ENCODE measurements around the gene COL8A2.

Gene COL8A2

DNA sequence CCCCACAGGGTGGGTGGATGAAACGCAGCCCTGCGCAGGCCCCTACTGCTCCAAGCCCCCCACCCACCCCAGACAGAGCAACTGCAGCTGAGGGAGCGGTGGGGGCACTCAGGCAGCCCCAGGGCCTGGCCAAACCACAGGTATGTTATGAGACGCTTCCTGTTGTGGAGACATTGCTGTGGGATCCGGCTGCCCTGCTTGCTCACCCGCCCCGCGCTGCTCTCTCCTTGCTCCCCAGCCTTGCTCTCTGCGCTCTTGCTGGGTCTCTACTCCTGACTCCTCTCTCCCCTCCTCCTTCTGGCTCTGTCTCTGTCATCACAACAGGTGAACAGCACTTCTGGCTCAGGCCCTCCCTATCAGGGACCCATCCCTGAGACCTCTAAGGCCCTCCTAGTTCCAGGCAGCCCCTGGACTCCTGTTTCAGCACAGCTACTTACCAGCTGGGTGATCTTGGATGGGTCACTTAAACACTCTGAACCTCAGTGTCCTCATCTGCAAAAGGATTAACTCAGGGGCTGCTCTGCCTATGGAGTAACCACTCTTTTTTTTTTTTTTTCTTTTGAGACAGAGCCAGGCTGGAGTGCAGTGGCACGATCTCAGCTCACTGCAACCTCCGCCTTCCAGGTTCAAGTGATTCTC is 15.9 kb downstream of the COL8A2 start:
- peak; percentile 33 for DNase-seq

DNA sequence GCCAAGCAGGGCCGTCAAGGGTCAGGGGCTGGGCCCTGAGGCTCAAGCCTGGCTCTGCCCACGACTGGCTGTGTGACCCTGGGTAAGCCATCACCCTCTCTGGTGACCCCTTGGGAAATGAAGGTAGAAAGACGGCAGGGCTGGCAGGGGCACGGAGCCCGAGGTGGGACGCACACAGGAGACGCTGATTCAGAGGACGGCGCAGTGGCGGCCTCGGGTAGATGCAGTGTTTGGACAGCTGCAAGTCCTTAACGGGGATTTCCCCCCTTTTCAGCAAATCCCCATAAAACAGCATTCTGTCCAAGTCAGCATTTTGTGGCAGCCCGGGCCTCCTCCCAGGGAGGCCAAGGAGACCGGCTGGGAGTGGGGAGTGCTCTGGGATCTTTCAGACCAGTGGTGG is 16.7 kb downstream of the COL8A2 start:
- no peak for DNase-seq

GRCh38 chr1:36107394-36107793 is 17.6 kb downstream of the COL8A2 start:
- DNase-seq: no peak

DNA sequence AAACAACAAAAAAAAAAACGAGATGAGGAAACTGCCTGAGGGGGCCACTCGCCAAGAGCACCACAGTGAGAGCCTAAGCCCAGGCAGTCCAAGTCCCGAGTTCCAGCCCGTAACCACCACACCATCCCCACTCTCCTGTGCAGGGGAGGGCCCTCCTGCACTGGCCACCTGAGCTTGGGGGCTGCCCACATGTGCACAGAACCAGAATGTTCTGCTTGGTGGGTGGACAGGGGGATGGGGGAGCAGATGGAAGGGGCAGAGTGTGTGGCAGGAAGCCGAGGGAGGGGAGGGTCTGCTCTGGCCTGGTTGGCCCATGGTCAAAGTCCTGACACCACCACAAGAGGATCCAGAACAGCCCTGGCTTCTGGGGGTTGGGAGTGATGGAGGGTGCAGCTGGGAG is 18.8 kb downstream of the COL8A2 start:
- no peak for DNase-seq

GRCh38 chr1:36101546-36101945 is 23.5 kb downstream of the COL8A2 start:
- no peak for DNase-seq

- DNase-seq: no peak
Observed at GRCh38 chr1:36100376-36100775, 24.6 kb downstream of the COL8A2 start.

GRCh38 chr1:36099681-36100341 is 25.2 kb downstream of the COL8A2 start:
- peak; percentile 61 for DNase-seq

DNA sequence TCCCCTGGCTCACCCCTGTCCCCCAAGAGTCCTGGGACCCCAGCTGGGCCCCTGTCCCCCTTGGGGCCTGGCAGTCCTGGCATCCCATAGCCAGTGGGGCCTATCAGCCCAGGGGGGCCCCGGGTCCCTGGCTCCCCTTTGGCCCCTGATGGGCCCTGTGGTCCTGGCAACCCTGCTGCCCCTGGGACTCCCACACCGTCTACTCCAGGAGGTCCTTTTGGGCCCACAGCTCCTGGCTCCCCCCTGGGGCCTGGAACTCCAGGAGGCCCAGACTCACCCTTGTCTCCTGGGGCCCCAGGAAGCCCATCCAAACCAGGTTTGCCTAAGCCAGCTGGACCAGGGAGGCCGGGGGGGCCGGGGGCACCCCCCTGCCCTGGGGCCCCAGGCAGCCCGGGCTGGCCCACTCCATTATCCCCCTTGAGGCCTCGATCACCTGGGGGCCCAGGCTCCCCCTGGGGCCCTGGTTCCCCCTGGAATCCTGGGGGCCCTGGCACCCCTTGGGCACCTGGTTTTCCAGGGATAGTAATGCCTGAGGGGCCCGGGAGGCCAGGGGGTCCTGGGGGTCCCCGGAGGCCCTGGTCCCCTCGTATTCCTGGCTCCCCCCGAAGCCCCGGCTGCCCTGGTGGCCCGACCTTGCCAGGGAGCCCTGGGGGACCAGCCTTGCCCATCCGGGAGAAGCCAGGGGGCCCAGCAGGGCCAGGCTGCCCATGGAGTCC is 26.2 kb downstream of the COL8A2 start:
- no peak for DNase-seq

DNA sequence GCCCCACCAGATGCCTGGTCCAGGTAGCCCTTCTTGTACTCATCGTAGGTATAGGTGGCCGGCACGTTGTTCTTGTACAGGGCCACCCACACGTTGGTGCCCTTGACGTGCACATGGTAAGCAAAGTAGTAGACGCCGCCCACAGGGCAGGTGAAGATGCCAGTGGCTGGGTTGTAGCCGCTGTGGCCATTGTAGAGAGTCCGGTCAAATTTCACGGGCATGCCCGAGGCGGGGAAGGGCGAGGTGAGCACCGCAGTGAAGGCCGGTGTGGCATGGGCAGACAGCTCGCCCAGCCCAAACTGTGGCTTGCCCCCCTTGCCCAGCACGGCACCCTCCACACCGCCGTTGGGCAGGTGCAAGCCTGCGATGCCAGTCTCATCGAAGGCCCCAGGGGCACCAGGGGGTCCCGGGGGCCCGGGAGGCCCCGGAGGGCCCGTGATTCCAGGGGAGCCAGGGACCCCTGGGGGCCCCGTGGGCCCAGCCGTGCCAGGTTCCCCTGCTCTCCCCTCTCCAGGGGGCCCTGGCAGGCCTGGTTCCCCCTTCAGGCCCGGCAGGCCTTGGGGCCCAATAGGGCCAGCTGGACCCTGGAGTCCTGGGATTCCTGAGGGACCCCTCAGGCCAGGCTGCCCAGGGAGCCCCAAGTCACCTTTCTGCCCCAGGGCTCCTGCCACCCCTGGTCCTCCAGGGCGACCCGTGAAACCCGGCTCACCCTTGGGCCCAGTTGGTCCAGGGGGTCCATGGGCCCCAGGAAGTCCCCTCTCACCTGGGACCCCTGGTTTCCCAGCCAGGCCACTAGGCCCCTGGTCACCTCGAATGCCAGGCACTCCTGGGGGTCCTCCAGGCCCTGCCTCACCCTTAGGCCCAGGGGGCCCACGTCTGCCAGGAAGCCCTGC is 27.1 kb downstream of the COL8A2 start:
- no peak for DNase-seq

- DNase-seq: no peak
Observed at GRCh38 chr1:36096500-36097432, 28.3 kb downstream of the COL8A2 start.

DNA sequence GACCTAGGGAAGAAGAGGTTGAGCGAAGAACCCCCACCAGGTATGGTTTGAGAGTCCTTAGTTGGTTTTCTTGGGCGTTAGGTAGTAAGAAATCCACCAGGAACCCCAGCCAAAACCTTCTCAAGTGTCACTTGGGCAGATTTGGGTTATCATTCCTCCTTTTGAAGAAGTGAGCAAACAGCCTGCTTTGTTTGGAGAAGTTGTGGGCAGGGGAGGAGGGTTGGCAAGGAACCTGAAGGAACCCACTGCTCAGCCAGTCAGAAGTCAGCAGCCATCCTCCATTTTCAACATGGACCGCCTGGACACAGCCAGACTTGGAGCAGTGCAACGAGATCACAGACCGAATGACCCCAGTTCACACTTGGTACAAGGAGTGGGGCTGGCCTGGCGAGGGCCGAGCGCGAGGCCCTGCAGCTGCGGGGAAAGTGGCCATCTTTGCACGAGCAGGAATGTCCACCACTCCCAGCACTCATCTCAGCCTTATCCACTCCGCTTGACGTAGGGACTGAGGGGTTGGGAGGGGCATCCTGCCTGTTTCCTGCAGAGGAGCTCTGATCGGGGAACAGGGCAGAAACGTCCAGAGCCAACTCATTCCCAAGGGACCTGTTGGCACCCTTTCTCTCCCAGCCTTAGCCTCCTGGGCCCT is 29.1 kb downstream of the COL8A2 start:
- no peak for DNase-seq

GRCh38 chr1:36094621-36095061 is 30.4 kb downstream of the COL8A2 start:
- no peak for DNase-seq

DNA sequence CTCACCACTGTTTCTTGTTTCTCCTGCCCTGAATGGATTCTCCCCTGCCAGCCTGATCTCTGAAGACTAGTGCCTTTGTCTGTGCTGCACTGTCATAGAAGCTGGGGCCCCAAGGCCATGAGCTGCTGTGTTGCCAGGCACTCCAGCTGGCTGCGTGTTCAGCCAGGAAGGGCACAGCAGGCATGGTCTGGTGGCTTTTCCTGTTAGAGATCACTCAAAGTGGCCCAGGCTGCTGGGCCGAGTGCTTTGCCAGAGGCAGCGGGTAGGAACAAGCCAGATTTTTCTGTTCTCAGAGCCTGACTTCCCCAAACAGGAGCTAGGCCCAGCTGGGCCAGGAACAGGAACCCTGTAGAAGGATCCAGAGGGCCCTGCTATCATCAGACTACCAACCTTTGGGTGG is 31.1 kb downstream of the COL8A2 start:
- DNase-seq: no peak

GRCh38 chr1:36093226-36093625 is 31.8 kb downstream of the COL8A2 start:
- no peak for DNase-seq

DNA sequence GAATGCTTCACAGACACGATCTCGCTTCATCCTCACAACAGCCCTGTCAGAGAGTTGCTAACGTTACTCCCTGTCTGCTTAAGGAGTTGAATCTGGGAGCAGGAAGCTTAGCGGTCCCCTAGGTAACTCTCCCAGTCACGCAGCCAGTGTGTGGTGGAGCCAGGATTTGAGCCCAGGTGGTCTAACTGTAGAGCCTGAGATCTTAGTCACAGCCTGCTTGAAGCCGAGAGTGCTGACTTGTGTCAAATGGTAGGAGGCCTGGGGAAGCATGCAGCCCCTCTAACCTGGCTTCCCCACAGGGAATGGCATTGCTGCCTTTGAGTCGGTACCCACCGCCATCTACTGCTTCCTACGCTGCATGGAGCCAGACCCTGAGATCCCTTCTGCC is 32.2 kb downstream of the COL8A2 start:
- DNase-seq: no peak

DNA sequence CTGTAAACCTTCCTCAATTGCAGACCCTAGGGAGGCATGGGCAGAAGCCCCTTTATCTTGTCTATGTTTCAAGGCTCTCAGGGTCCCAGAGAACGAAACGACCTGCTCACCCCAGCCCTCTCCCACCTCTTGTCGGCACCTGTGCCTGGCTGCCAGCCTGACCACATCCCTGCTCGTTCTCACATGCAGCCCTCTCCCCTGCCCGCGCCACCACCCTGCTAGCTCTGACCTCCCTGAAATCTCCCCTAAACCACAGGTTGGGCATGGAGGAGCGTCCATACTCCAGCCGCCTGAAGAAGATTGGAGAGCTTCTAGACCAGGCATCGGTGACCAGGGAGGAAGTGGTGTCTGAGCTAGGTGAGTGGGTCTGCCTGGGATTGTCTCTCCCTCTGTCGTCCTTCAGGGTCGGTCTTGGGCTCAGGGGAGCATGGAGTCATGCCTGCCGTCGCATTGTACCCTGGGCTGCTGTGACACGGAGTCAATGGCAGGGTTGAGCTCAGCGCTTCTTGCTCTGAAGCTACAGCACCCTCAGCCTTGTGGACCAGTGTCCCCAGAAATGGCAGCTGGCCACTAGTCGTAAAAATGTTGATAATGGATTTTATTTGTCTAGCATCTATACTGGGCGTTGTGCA is 32.7 kb downstream of the COL8A2 start:
- DNase-seq: no peak

- no peak for DNase-seq
Observed at GRCh38 chr1:36091698-36092097, 33.3 kb downstream of the COL8A2 start.

- no peak for DNase-seq
Observed at GRCh38 chr1:36091141-36091540, 33.9 kb downstream of the COL8A2 start.

GRCh38 chr1:36089393-36090121 is 35.5 kb downstream of the COL8A2 start:
- DNase-seq: no peak

Measured in central memory CD4-positive, alpha-beta T cell (primary cell).